IPS-NIHi11 (cell line): ENCODE measurements around the gene GPC5.
"Not testable (repeated sequence)": the region's sequence is repeated elsewhere in the genome, so short reads cannot be mapped to it uniquely, and the experiment has no call there.

Experiments
- DNase-seq: peaks from one replicate; pipeline ENCODE4 v3.0.0; 2012; ENCODE audit warnings: mixed read lengths, low spot score

GPC5 gene

DNA sequence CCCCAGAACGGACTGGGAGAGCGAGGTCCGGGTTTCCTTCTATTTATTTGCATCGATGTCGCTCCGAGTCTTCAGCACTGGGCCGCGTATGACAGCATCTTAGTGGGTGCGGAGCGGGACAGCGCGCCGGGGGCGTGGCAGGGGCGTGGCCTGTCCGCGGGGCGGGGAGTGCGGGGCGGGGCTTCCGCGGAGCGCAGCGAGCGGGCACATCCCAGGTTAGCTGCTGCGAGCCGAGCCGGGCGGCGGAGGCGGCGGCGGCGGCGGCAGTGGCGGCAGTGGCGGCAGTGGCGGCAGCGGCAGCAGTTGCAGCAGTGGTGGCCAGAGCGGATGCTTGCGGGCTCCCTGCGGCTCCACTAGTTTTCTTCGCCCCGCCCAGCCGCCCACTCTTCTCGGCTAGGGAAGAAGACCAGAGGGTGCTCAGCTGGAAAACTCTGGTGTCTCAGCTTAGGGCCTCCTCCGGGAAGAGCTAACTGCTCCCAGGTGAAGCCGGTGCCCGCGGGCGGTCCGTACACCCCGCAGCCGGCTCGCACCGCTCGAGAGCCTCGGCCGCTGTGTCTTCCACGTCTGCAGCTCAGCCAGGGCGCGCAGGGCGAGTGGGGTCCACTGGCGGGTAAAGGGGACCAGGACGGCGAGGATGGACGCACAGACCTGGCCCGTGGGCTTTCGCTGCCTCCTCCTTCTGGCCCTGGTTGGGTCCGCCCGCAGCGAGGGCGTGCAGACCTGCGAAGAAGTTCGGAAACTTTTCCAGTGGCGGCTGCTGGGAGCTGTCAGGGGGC lies at the start of gene GPC5:
Gene GPC5 (plus strand): TSS at position 209 of the 776 bp plus-strand sequence.
- DNase-seq, result peak; percentile 96

DNA sequence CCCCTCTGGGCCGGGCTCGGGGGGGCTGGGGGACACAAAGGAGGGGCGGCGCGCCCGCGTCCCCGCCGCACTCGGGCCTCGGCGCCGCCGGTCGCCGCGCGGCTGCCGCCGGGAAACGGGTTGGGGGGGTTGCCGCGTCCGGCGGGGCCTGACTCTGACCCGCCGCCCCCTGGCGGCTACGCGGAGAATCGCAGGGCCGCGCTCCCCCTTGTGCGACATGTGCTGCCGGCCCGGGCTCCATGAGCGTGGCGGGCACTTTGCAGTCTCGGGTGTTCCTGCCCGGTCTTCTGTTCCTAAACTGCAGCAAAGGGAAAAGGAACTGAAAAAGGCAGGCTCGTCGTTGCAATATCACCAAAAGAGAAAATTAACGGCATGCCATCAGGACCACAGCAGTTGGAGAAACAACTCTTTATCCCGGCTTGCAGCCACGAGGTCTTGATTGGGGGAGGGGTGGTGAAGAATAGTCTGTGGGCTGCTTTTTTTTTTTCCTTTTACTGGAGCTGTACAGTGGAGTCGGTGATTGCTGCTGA lies 49.5 kb upstream of the GPC5 start:
- DNase-seq, result peak; percentile 91

DNA sequence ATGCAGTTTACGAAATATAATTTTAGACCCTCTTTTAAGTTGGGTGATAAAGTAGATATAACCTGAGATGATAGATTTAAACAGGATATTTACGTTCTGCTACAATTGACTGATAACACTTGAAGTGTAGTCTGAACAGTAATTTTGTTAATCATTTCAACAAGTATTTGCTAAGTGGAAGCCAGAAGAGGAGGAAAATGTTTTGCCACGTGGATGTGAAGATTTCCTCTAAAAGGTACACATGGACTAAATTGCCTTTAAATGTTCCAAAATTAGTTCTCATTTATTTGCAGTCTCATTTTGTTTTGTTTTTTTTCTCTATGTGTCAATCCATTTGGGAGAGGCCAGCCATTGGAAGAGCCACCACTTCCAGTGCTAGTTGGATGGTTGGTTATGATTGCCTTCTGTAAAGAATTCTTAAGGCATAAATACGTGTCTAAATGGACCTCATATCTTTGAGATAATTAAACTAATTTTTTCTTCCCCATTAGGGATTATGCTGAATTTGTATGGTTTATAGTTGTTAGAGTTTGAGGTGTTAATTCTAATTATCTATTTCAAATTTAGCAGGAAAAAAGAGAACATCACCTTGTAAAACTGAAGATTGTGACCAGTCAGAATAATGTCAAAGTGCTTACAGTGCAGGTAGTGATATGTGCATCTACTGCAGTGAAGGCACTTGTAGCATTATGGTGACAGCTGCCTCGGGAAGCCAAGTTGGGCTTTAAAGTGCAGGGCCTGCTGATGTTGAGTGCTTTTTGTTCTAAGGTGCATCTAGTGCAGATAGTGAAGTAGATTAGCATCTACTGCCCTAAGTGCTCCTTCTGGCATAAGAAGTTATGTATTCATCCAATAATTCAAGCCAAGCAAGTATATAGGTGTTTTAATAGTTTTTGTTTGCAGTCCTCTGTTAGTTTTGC lies 48.2 kb upstream of the GPC5 start:
- DNase-seq, result no peak

DNA sequence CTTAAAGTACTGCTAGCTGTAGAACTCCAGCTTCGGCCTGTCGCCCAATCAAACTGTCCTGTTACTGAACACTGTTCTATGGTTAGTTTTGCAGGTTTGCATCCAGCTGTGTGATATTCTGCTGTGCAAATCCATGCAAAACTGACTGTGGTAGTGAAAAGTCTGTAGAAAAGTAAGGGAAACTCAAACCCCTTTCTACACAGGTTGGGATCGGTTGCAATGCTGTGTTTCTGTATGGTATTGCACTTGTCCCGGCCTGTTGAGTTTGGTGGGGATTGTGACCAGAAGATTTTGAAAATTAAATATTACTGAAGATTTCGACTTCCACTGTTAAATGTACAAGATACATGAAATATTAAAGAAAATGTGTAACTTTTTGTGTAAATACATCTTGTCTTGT lies 47.3 kb upstream of the GPC5 start:
- no peak for DNase-seq

DNA sequence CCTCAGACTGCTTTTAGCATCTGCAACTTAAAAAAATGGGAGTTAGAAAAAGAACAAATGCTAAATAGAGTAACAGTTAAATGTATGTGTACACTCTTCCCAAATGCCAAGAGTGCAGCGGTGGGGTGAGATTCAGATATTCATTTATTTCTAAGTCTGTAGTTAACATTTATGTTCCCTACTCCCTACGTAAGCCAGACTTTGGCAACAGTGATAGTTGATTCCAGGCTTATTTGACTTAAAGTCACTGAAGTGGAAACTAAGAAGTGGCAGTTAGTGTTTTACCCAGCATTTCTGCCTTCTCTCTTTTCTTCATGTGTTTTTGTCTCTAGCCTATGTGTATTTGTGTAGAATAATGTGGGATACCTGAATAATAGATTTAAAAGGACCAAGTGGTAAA lies 46.4 kb upstream of the GPC5 start:
- no peak for DNase-seq

DNA sequence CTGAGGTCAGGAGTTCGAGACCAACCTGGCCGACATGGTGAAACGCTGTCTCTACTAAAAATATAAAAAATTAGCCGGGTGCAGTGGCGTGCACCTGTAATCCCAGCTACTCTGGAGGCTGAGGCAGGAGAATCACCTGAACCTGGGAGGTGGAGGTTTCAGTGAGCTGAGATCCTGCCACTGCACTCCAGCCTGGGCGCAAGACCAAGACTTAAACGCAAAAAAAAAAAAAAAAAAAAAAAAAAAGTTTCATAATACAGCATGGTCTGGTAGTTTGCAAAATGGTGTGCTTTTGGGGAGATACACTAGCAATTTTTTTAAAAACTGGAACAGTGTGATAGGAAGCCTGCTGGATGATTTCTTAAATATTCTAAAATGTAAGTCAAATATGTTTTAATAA lies 45.5 kb upstream of the GPC5 start:
- DNase-seq, result not testable (repeated sequence)

DNA sequence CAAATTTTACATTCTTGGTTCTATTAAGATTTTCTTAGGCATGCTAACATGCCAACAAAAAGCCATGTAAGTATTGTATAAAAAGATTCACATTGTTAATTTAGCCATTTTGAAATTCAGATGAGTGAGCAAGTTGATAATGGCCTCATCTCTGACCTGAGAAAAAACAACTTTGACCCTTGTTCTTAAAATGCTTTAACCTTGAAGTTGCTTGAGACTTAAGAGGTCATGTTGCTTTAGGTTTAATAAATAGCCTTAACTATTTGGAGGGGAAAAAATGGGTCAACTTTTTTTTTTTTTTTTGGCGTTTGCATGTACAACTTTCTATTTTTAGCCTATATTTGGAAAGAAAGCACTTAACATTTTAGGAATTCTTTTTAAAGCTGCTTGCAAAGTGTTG lies 44.9 kb upstream of the GPC5 start:
- no peak for DNase-seq

DNA sequence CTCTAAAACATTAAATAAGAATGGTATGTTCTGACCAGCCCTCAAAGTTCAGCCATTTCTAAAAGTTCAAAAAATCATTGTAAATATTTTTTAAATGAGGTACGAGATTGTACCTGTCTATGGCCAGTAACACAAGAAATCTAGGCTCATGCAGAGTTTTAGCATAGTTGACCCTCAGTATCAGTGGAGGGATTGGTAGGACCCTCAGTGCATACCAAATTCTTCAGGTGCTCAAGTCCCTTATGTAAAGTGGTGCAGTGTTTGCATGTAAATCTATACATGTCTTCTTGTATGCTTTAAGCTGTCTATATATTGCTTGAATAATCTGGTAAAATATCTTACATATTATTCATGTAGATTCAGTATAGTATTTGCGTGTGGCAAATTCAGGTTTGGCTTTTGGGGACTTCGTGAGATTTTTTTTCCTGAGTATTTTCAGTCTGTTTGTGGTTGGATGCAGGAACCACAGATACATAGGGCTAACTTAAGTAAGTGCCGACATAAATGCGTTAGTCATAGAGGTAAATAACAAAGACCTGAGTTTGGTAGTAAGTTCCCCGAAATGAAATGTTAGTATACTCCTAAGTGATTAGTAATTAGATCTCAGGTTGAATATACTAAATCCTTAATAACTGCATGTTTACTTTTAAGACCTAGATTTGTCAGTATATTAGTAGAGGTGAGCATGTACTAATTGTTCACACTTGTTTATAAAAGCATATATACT lies 43.2 kb upstream of the GPC5 start:
- DNase-seq, result no peak

DNA sequence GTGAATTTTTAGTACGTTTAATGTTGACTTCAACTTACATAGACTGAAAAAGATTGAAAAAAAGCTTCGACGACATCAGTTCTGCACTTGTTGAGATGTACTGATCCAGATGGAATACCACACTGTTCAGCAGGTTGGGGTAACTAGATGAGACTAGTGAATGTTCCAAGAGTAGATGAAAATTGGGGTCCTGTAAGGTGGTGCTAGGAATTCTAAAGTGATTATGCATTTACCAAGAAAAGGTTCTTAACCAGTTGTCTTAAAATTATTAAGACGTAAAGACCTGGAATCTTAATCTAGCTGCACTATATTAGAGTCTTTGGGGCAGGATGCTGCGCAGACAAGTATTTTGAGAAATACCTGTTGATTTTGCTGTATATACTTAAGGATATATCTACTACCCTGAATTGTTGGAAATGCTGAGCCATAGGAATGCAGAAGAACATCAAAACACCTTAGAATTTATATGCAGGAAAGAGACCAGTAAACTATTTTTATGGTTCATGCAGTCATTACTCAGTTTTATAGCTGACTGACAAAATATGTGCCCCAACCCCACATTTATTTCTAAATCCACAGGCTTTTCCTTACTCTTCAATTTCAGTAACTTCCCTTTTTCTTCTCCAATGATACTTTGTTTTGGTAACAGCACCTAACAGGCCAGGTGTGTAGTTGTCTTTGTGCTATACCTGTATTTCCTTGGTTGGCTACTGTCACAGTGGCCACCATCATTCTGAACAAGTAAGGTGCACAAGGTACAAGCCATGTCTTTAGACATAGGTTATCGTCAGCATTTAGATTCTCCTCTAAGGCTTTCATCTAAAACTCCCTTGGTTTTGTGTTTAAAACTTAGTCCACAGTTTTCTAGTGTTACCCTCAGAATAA lies 42.4 kb upstream of the GPC5 start:
- DNase-seq, result no peak

DNA sequence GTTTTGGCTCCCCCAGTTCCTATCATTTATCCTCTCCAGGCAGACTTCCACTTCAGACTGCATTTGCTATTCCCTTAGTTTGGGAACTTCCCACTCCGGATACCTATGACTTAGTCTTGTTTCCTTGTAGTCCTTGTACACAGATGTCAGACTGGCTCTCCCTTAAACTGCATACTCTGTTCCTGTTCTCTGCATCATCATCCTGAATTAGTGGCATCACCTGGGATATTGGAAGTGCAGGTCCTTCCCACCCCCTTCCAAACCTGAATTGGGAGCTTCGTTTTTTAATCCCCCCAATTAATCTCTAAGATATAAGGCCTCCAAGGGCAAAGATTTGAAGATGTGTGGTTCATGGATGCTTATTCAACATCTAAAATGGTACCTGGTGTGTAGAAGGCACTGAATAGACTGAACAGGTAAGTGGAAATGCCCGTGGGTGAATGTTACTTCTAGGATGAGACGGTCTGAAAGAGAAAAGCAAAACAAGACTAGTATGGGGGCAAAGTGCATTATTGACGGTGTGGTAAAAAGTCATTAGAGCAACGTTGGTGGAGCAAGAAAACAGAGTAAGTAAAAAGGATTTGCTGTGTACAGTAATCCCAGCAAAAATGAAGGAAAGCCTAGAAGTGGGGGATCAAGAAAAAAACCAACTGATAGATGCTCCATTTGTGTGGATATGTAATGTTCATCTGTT lies 41.4 kb upstream of the GPC5 start:
- DNase-seq, result no peak

DNA sequence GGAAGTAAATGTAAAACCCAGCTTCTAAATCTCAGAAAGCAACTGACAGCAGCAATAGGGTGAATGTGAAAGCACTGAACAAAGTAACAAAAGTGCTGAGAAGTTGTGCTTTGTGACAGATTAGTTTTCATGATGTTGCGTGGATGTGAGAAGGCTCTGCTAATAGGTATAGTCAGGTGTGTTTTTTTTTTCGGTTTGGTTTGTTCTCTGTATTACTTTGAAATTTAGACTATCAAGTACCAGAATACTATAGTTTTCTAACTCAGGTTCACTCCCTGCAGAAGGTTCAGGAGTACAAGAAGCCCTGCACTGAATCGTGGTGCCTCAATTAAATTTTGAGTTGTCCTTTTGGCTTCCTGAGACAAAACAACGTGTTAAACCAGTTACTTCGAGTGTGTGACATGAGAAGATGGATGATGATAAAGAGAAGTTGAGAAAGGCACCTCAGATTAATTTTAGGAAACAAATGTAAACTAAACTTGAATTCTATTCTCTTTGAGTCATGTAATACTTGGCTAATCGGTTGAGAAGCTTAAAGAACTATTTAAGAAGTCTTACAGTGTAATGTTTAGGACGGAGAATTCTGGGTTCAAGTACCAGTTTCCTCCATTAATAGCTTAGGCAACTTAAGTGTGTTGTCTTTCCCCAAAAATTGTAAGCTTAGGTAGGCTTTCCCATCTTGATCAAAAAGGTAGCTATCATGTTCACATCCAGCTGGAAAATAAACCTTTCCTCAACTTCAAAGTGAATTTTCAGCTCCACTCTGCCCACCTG lies 40.6 kb upstream of the GPC5 start:
- DNase-seq, result no peak

DNA sequence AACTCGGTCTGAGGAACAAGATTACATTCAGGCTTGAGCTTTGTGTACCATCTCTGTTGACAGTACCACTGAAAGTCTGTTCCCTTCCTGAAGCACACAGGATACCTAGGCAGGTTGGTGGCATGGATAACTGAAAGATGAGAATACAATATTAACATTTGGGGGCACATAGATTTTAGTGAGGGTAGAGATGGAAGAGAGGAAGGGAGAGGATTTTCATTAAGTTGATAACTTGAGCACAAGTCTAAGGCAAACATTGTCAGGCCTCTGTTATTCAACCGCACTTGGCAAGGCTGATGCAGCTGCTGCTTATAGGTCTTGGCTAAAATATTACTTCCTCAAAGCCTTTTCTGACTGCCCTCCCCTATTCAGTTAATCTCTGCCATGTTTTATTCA lies 40.0 kb upstream of the GPC5 start:
- DNase-seq, result no peak

DNA sequence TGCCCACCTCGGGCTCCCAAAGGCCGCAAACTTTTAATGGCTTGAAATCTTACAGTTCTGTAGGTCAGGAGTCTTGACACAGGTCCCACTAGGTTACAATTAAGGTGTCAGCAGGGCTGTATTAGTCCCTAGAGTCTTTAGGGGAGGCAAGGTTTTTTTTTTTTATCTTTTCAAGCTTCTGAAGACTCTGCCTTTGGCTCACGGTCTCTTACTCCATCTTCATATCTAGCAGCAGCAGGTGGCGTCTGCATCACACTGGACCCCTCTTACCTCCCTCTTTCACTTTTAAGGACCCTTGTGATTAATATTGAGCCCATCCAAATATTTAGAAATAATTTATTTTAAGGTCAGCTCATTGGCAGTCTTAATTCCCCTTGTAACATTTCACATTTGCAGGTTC lies 39.3 kb upstream of the GPC5 start:
- no peak for DNase-seq

DNA sequence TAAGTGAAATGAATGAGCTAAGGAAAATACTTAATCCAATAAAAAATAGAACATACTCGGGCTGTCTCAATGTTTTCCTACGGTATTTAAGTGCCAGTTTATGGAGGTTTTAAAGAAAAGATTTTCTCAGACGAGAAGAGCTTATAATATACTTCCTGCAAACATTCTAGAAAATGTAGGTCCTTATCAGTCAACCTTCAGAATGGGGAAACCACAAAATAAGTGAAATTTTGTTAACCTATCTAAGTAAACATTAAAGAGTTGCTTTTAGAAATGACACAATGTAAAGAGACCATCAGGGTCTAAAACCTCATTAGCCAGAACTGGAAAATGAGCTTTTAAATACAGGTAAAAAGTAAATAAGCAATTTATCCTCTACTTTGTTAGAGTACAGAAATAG lies 38.8 kb upstream of the GPC5 start:
- DNase-seq, result no peak

DNA sequence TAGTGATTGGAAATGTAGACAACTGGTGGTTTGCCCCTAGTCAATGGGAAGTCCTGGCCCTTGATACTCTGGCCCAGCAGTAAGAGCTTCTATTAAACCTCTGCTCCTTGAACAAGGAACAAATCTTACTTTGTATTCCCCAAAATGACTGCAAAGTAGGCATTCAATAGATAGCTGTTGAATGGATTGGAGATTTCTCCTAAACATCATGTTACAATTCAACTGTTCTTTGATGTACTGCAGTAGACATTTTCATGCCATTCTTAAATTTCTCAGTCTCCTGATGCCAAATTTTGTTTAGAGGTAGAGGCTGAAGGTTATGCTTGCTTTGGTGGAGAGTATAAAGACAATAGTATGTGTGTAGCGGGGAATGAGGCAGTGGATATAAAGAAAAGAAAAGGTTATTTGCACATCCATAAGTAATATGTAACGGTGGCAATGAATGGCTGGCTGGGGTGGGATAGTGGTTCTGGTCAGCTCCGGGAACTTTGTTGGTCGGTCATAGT lies 38.1 kb upstream of the GPC5 start:
- DNase-seq, result no peak

DNA sequence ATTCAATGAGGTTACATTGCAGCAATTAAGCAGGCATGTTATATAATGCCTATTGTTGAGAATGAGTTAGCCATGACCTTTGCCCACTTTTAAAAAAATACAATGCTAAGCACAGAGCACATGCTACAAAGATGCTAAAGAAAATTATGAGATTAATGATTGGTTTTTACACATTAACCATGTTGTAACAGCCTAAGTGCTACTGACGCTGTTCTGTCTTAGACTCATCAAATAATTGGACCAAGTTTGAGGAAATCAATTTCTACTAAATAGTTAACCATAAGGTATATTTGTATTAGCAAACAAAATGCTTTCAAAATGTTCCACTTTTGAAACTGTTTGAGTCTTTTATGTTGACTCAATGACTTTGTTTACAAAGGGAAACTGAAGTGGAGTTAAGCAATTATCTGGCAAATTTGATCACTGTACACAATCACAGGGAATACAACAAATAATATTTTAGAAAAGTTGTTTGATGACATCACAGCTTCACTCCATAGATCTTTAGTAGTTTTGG lies 36.6 kb upstream of the GPC5 start:
- no peak for DNase-seq

DNA sequence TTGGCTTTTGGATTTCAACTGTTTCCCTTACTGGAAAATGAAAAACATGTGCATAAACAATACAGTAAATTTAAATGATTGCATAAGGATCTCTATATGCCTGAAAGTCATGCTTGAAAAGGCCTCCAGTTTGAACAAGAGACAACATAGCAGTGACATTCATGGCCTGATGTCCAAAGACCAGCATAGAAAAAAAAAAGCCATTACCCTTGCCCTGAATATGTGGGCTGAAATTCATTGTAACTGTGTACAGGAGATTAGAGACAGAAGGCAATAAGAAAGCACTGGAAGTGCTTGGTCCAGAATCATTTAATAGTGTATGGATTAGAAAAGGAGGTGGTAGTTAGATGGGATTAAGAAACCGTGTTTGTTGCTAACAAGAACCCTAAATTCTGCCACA lies 35.5 kb upstream of the GPC5 start:
- DNase-seq, result no peak

DNA sequence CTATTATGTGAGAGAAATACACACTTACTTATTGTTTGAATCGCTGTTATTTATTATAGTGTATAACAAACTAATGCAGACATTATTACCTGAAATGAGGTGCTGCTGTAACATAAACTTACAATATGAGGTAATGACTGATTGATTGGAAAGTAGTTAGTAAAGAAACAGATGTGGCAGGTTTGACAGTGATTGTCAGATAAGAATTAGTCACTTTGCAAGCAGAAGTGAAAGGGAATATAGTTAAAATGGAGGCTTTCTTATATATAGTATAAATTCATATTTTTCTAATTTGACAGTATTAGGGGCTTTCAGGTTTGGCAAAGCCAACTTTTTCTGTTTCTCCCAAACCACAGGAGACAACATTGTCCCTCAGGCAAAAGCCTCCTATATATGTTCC lies 30.3 kb upstream of the GPC5 start:
- no peak for DNase-seq

DNA sequence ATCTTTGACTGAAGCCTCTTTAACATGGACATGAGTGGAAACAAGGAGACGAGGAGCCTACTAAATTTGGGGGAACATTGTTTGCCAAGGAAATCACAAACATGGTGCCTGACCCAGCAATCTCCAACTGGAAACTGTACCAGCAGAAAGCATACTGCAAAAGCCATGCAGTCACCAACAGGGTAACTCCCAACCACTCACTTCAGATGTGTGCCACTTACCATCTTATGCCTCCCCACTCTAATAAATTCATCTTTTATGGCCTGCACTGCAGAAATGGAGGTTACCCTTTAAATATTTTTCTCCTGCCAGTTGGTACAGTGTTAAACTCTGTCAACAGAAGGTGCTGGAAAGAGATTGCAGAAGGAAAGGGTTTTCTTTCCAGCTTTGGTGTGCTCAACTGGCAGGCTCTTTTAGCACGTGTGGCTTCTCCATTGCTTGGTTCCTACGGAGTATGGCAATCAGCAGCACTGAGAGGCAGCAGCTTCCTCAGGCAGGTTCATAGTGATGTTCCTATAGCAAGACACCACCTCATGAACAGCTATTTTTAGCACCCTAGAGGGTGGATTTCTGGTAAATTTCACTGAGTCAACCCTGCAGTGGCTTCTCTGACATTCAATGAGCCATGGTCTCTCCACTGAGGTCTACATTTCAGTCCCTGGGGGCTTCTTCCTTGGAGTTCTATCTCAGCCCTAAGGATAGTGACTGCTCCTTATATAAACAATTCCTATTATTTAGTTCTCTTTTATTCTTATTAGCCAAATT lies 29.6 kb upstream of the GPC5 start:
- DNase-seq, result no peak
